HG03460 (cell line): ENCODE data around the gene HBG2.

ENCODE experiments used
- ATAC-seq: cut with Tn5 transposase; IDR thresholded peaks from one replicate; pipeline ENCODE4 v1.9.1; 2021; ENCODE audit not compliant: unreplicated experiment

Gene HBG2

DNA sequence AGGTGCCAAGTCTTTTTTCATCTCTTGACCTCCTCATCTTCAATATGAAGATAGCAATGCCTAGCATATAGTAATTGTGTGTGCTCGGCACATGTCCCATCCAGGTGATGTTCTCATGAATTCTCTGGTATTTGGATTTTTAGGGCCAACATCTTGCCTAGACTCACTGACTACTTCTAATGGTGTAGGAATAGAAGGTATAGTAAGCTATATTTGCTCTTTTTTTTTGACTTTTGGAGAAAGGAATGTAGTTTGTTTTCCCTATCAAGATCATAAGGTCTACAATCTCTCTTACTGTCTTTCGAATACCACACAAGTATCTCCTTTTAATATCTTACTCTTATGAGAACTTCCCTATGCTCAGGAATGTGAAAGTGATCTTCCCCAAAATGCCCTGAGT lies 23.5 kb downstream of the HBG2 start:
- ATAC-seq, result no peak

DNA sequence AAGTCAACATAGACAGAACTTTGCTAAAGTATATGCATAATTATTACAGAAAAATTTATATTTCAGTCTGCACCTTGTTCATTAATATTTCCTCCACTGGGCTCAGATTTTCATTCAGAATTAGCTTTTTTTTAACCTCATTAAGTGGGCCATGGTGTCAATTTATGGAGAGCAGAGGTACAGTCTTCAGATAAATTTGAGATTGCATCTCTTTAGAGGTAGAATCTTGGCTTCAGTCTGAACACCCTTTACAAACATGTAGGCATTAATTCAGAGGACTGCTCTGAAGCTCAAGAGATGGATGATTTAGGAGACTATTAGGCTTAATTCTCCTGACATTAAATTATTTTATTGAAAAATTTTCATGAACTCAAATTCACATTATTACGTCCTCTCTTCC lies 24.3 kb downstream of the HBG2 start:
- no peak for ATAC-seq

DNA sequence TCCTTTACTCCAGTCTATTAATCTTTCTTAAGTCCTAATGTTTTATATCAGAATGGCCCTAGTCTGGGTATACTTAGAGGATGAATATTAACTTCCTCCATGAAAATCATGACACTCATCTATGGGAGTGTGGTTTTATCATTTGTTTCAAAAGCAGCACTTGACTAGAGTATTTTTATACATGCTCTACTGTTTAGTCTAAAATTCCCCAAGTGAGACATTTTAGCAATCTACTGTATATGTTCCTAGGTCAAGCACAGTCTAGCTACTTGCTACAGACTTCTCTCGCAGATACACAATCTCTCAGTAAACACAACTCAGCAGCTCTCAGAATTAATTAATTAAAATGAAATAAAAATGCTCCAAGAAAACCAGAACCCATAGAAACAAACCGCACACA lies 24.8 kb downstream of the HBG2 start:
- ATAC-seq, result no peak

DNA sequence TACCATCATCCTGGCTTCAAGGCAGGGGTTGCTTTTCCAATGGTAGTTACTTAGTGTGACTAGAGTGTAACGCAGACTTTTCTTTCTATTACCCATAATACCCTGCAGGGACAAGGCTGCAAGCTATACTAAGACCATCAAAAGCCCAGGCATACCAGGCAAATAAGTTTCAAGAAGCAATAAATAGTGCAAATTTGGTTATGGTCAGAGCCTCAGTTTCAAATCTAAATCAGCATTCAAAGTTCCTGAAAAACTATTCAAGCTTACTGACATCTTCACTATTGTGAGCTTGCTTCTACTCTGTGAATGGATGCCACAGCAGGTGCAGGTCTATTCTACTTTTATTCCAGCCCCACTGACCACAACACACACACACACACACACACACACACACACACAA lies 25.2 kb downstream of the HBG2 start:
- ATAC-seq, result no peak

DNA sequence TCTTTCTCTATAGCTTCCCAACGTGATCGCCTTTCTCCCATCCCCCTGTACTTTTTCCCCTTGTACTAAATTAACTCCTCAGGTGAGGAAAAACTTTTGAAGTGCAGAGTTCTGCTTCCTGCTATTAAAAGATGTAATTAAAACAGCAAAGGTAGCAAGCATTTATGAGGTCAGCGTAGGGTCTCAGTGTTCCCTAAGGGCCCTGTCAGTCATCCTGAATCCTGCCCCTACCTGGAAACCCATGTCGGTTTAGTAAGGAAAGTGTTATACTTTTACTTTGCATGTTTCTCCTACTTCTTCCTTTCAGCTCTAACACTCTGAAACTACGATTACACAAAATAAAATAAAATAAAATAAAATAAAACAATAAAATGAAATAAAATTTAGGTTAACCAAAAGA lies 26.5 kb downstream of the HBG2 start:
- no peak for ATAC-seq

DNA sequence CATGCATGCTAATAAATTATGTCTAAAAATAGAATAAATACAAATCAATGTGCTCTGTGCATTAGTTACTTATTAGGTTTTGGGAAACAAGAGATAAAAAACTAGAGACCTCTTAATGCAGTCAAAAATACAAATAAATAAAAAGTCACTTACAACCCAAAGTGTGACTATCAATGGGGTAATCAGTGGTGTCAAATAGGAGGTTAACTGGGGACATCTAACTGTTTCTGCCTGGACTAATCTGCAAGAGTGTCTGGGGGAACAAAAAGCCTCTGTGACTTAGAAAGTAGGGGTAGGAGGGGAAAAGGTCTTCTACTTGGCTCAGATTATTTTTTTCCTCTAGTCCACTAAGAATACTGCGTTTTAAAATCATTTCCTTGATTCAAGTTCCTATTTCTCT lies 26.9 kb downstream of the HBG2 start:
- no peak for ATAC-seq

DNA sequence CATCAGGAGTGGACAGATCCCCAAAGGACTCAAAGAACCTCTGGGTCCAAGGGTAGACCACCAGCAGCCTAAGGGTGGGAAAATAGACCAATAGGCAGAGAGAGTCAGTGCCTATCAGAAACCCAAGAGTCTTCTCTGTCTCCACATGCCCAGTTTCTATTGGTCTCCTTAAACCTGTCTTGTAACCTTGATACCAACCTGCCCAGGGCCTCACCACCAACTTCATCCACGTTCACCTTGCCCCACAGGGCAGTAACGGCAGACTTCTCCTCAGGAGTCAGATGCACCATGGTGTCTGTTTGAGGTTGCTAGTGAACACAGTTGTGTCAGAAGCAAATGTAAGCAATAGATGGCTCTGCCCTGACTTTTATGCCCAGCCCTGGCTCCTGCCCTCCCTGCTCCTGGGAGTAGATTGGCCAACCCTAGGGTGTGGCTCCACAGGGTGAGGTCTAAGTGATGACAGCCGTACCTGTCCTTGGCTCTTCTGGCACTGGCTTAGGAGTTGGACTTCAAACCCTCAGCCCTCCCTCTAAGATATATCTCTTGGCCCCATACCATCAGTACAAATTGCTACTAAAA lies 27.8 kb downstream of the HBG2 start, which contains the start of gene HBB:
TSS of gene HBB (minus strand) at position 340 of the 579 bp plus-strand sequence. CDS start at position 290, 50 bp downstream.
- no peak for ATAC-seq

DNA sequence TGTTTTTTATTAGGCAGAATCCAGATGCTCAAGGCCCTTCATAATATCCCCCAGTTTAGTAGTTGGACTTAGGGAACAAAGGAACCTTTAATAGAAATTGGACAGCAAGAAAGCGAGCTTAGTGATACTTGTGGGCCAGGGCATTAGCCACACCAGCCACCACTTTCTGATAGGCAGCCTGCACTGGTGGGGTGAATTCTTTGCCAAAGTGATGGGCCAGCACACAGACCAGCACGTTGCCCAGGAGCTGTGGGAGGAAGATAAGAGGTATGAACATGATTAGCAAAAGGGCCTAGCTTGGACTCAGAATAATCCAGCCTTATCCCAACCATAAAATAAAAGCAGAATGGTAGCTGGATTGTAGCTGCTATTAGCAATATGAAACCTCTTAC lies 29.1 kb downstream of the HBG2 start:
- ATAC-seq, result no peak

DNA sequence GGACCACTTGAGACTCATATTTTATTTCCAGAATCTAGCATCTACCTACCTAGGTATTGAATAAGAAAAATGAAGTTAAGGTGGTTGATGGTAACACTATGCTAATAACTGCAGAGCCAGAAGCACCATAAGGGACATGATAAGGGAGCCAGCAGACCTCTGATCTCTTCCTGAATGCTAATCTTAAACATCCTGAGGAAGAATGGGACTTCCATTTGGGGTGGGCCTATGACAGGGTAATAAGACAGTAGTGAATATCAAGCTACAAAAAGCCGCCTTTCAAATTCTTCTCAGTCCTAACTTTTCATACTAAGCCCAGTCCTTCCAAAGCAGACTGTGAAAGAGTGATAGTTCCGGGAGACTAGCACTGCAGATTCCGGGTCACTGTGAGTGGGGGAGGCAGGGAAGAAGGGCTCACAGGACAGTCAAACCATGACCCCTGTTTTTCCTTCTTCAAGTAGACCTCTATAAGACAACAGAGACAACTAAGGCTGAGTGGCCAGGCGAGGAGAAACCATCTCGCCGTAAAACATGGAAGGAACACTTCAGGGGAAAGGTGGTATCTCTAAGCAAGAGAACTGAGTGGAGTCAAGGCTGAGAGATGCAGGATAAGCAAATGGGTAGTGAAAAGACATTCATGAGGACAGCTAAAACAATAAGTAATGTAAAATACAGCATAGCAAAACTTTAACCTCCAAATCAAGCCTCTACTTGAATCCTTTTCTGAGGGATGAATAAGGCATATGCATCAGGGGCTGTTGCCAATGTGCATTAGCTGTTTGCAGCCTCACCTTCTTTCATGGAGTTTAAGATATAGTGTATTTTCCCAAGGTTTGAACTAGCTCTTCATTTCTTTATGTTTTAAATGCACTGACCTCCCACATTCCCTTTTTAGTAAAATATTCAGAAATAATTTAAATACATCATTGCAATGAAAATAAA lies 29.8 kb downstream of the HBG2 start:
- no peak for ATAC-seq

DNA sequence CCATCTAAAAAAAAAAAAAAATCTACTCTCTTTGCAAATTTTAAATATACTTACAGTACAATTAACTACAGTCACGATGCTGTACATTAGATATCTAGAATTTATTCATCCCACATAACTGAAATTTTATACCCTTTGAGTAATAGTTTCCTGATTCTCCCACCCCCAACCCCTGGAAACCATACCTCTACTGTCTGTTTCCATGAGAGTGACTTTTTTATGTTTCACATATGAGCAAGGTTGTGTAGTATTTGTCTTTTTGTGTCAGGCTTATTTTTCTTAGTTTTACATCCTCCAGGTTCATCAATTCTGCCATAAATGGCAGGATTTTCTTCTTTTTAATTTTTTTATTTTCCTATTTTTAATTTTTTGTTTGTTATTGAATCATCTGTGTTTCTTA lies 30.9 kb downstream of the HBG2 start:
- no peak for ATAC-seq

DNA sequence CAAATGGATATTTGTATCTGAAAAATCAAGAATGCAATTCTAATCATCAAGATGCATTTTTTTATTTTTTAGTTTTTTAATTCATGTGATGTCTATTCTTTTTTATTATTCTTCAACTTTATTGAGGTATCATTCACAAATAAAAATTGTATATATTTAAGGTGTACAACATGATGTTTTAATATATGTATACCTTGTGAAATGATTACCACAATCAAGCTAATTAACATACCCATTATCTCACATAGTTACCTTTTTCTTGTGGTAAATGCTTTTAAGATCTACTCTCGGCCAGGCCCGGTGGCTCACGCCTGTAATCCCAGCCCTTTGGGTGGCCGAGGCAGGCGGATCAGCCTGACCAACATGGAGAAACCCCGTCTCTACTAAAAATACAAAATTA lies 31.4 kb downstream of the HBG2 start:
- no peak for ATAC-seq

DNA sequence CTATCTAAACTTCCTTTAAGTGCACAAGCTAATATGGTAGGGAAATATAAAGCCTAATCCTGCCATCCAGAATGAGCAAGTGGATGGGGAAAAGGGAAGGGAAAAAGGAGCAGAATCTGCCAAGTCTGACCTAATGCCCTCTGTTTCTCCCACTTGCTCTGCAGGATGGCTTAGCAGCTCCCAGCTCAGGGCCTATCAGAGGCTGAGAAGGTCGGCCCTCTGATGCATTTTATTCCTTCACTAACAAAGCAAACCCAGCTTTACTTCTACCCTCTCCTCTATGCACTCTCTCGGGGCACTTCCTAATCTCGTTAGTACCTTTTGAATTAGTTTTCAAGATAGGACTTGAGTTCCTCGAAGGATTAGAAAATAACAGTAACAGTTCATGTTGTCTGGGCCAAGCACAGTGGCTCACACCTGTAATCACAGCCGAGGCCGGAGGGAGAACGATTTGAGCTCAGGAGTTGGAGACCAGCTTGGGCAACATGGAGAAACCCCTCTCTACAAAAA lies 44.1 kb downstream of the HBG2 start:
- ATAC-seq, result no peak

DNA sequence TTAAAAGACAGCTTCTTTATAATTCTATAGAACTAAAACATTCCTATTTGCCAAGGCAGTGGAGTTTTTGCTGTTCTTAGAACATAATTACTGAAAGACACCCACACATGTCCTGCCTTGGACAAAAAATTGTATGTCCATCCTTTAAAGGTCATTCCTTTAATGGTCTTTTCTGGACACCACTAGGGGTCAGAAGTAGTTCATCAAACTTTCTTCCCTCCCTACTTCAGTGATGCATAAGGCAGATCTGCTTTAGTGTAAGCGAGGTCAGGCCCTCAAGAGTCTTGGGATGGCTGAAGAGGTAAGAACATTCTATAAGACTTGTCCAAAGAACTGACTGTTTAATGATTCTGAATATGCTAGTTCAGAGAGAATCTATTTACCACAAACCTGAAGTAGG lies 49.8 kb downstream of the HBG2 start:
- peak; percentile 73 for ATAC-seq

DNA sequence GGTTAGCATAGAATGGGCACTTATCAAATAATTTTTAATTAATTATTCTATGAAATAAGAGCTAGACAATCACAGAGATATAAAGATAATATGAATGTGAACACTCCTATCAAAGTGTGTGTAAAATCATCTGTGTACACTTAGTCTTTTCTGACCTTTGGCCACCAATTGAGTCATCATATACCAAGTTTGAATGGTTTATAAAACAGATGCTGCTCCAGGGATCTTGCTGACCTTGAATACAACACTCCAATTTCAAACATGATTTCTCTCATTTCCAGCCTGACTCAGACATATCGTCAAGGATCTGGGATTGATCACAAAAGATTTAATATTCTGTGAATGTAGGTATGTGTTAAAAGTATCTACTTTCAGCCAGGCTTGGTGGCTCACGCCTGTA lies 51.2 kb downstream of the HBG2 start:
- ATAC-seq, result no peak
